ENCODE data around the gene GFRA1.

GFRA1 gene

DNA sequence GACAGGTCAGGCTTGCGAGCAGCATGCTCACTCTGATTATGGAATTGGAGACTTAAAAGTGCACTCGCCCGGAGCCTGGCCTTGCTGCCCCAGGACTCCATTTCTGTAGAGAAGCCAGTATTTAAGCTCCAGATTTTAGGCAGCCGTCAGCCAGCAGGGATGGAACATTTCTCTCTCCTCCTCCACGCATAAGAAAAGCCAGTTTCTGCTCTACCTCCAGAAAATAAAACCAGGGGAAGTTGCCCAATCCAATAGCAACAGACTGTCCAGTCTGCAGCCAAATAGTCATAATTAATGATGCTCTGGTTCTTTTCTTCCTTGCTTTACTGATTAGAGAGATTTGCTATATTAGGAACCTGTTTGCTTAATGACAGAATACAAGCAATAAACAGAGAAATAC, 203.2 kb downstream of the GFRA1 start:
- Histone ChIP-seq H3K27ac (ENCODE audit: extremely low read depth, low read depth, low read length) (no peak overlapping the region), H3K36me3 (ENCODE audit: control insufficient read depth in 2 of 2, insufficient read depth in 1 of 2, low read length in 2 of 2) (no peaks in the 10 kb centered on the region), H3K4me3 (ENCODE audit: low read depth, low read length) (no peak overlapping the region), H3K4me1 (ENCODE audit: control insufficient read depth, insufficient read depth, low read length) (peaks cover 4% of the 10 kb centered on the region), H3K9me3 (ENCODE audit: control insufficient read depth, insufficient read depth, low read depth, low read length) (no peaks in the 10 kb centered on the region)
- ChIA-PET POLR2A (no interaction called here), CTCF (interaction anchor here (0.6 kb wide), 1 partner anchor 470 kb away, joined by 4 read pairs; no protein-coding TSS in a partner anchor)
- TF ChIP-seq SCRT2 (tag by site-specific recombination; IDR thresholded peaks at IDR 0.05), result no peak
- TF ChIP-seq, protein P1, sequence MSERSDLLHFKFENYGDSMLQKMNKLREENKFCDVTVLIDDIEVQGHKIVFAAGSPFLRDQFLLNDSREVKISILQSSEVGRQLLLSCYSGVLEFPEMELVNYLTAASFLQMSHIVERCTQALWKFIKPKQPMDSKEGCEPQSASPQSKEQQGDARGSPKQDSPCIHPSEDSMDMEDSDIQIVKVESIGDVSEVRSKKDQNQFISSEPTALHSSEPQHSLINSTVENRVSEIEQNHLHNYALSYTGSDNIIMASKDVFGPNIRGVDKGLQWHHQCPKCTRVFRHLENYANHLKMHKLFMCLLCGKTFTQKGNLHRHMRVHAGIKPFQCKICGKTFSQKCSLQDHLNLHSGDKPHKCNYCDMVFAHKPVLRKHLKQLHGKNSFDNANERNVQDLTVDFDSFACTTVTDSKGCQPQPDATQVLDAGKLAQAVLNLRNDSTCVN (tag by site-specific recombination; optimal IDR thresholded peaks at IDR 0.05), result no peak
- TF ChIP-seq KLF1 (tag by site-specific recombination; IDR thresholded peaks at IDR 0.05), result no peak
- TF ChIP-seq OSR2 (tag by site-specific recombination; IDR thresholded peaks at IDR 0.05), result no peak
- no peak for TF ChIP-seq ZNF112 (tag by site-specific recombination; IDR thresholded peaks at IDR 0.05)
- TF ChIP-seq KLF10 (tag by site-specific recombination; IDR thresholded peaks at IDR 0.05), result no peak
- no peak for TF ChIP-seq ZNF580 (tag by site-specific recombination; IDR thresholded peaks at IDR 0.05)
- no peak for TF ChIP-seq ZNF777 (tag by site-specific recombination; IDR thresholded peaks at IDR 0.05; ENCODE audit: borderline replicate concordance)
- no peak for TF ChIP-seq SETDB1 (IDR thresholded peaks at IDR 0.05; ENCODE audit: insufficient read length, low read length)
- no peak for TF ChIP-seq ZNF10 (tag by site-specific recombination; IDR thresholded peaks at IDR 0.05)
- TF ChIP-seq HOXD13 (CRISPR knock-in tag; IDR thresholded peaks at IDR 0.05; ENCODE audit: borderline replicate concordance), result no peak
- no peak for TF ChIP-seq RBAK (tag by site-specific recombination; IDR thresholded peaks at IDR 0.05)
- TF ChIP-seq ZNF416 (tag by site-specific recombination; IDR thresholded peaks at IDR 0.05), result no peak

DNA sequence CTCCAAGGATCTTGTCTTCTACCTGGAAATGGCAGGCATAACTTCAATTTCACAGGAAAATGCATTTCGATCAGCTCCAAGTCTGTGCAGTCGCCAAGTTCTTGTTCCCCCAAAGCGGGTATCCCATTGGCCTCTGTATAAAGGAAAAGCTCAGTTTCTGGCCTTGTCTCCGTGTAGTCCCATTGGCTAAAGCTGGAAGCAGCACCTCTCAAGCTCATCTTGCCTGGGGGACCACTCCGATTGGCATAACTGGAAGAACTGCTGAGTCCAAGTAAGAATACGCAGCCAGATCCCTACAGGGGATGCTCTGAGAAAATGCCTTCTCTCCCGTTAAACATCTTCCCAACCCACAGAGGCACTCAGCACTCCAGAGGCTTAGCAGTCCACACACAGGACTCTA, 205.2 kb downstream of the GFRA1 start:
- ChIA-PET POLR2A (no interaction called here), CTCF (interaction anchor here (0.6 kb wide), 1 partner anchor 13 kb away, joined by 3 read pairs; no protein-coding TSS in a partner anchor)
- no peaks in the 10 kb centered on the region for H3K36me3 ChIP-seq (ENCODE audit: control insufficient read depth in 2 of 2, insufficient read depth in 1 of 2, low read length in 2 of 2)
- no peaks in the 10 kb centered on the region for H3K9me3 ChIP-seq (ENCODE audit: control insufficient read depth, insufficient read depth, low read depth, low read length)
- TF ChIP-seq, protein P2, sequence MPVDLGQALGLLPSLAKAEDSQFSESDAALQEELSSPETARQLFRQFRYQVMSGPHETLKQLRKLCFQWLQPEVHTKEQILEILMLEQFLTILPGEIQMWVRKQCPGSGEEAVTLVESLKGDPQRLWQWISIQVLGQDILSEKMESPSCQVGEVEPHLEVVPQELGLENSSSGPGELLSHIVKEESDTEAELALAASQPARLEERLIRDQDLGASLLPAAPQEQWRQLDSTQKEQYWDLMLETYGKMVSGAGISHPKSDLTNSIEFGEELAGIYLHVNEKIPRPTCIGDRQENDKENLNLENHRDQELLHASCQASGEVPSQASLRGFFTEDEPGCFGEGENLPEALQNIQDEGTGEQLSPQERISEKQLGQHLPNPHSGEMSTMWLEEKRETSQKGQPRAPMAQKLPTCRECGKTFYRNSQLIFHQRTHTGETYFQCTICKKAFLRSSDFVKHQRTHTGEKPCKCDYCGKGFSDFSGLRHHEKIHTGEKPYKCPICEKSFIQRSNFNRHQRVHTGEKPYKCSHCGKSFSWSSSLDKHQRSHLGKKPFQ (tag by site-specific recombination; IDR thresholded peaks at IDR 0.05), result no peak
- TF ChIP-seq ELK4 (IDR thresholded peaks at IDR 0.05; ENCODE audit: borderline replicate concordance, low read depth, low read length) (no peak), ZNF600 (tag by site-specific recombination; IDR thresholded peaks at IDR 0.05) (no peak), ZNF777 (tag by site-specific recombination; IDR thresholded peaks at IDR 0.05; ENCODE audit: borderline replicate concordance) (no peak), ZNF155 (tag by site-specific recombination; IDR thresholded peaks at IDR 0.05) (no peak), ZNF311 (tag by site-specific recombination; IDR thresholded peaks at IDR 0.05; ENCODE audit: borderline replicate concordance) (no peak), ZNF23 (tag by site-specific recombination; IDR thresholded peaks at IDR 0.05; ENCODE audit: borderline replicate concordance) (no peak)
- TF ChIP-seq, protein P3, sequence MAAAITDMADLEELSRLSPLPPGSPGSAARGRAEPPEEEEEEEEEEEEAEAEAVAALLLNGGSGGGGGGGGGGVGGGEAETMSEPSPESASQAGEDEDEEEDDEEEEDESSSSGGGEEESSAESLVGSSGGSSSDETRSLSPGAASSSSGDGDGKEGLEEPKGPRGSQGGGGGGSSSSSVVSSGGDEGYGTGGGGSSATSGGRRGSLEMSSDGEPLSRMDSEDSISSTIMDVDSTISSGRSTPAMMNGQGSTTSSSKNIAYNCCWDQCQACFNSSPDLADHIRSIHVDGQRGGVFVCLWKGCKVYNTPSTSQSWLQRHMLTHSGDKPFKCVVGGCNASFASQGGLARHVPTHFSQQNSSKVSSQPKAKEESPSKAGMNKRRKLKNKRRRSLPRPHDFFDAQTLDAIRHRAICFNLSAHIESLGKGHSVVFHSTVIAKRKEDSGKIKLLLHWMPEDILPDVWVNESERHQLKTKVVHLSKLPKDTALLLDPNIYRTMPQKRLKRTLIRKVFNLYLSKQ (tag by site-specific recombination; IDR thresholded peaks at IDR 0.05; ENCODE audit: borderline replicate concordance), result no peak
- TF ChIP-seq, protein P4, sequence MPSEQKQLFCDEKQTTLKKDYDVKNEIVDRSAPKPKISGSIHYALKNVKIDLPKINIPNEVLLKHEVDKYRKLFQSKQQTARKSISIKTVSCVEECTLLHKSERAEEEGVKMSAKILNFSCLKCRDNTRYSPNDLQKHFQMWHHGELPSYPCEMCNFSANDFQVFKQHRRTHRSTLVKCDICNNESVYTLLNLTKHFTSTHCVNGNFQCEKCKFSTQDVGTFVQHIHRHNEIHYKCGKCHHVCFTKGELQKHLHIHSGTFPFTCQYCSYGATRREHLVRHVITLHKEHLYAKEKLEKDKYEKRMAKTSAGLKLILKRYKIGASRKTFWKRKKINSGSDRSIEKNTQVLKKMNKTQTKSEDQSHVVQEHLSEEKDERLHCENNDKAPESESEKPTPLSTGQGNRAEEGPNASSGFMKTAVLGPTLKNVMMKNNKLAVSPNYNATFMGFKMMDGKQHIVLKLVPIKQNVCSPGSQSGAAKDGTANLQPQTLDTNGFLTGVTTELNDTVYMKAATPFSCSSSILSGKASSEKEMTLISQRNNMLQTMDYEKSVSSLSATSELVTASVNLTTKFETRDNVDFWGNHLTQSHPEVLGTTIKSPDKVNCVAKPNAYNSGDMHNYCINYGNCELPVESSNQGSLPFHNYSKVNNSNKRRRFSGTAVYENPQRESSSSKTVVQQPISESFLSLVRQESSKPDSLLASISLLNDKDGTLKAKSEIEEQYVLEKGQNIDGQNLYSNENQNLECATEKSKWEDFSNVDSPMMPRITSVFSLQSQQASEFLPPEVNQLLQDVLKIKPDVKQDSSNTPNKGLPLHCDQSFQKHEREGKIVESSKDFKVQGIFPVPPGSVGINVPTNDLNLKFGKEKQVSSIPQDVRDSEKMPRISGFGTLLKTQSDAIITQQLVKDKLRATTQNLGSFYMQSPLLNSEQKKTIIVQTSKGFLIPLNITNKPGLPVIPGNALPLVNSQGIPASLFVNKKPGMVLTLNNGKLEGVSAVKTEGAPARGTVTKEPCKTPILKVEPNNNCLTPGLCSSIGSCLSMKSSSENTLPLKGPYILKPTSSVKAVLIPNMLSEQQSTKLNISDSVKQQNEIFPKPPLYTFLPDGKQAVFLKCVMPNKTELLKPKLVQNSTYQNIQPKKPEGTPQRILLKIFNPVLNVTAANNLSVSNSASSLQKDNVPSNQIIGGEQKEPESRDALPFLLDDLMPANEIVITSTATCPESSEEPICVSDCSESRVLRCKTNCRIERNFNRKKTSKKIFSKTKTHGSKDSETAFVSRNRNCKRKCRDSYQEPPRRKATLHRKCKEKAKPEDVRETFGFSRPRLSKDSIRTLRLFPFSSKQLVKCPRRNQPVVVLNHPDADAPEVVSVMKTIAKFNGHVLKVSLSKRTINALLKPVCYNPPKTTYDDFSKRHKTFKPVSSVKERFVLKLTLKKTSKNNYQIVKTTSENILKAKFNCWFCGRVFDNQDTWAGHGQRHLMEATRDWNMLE (tag by site-specific recombination; conservative IDR thresholded peaks at IDR 0.05; ENCODE audit: low read depth), result no peak
- H3K4me3 ChIP-seq (ENCODE audit: low read depth, low read length), result no peak overlapping the region
- no peaks in the 10 kb centered on the region for H3K4me1 ChIP-seq (ENCODE audit: control insufficient read depth, insufficient read depth, low read length)
- no peak overlapping the region for H3K27ac ChIP-seq (ENCODE audit: extremely low read depth, low read depth, low read length)

Data from HEK293 (cell line).